Loucy (cell line): Measurements from ENCODE around the gene LYZL6.

ENCODE experiments used
- EZH2phosphoT487 ChIP-seq: fragments of 200-600 bp; IDR thresholded peaks from 2 replicates; pipeline ENCODE4 v1.6.1; 2018; ENCODE audit warnings: antibody characterized with exemption, mild to moderate bottlenecking, moderate library complexity, borderline replicate concordance
- TF ChIP-seq, protein P1 (sequence below): fragments of 200-600 bp; sonication (generic); conservative IDR thresholded peaks from 2 replicates; pipeline ENCODE4 v1.5.1; 2014; ENCODE audit warnings: mild to moderate bottlenecking, antibody characterized with exemption, low read length

DNA sequence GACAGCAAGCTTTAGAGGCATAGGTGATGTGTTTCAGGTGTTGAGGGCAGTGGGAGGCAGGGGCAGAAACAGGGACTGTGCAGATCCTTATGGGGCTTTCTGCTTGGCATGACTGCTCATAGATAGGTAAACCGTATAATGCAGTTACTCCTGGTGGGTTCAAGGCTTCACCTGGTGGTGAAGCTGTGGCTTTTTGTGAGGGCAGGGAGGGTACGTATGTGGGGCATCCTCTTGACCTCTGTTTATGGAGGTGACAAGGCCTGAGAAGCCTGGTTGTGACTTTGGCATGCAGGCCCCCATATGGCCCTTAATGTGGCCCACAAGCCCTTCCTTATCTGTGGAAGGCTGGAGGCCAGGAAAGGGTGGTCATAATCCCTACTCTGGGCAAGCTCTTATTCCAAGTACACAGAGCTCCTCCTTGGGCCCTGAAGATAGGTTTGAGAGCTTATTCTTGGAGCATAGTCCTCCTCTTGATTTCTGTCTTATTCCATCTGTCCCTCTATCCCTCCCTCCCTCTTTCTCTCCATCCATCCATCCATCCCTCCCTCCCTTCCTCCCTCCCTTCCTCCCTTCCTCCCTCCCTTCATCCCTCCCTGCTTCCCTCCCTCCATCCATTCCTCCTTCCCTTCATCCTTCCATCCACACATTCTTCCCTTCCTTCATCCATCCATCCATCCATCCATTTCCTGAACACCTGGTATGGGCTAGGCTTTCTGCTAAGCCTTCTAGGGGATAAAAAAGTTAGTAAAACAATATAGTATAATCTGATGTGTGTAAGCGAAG, 39.1 kb upstream of the LYZL6 start:
- TF ChIP-seq, protein P1, sequence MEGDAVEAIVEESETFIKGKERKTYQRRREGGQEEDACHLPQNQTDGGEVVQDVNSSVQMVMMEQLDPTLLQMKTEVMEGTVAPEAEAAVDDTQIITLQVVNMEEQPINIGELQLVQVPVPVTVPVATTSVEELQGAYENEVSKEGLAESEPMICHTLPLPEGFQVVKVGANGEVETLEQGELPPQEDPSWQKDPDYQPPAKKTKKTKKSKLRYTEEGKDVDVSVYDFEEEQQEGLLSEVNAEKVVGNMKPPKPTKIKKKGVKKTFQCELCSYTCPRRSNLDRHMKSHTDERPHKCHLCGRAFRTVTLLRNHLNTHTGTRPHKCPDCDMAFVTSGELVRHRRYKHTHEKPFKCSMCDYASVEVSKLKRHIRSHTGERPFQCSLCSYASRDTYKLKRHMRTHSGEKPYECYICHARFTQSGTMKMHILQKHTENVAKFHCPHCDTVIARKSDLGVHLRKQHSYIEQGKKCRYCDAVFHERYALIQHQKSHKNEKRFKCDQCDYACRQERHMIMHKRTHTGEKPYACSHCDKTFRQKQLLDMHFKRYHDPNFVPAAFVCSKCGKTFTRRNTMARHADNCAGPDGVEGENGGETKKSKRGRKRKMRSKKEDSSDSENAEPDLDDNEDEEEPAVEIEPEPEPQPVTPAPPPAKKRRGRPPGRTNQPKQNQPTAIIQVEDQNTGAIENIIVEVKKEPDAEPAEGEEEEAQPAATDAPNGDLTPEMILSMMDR = no peak
- no peak for TF ChIP-seq EZH2phosphoT487
